Activated CD8-positive, alpha-beta memory T cell treated with anti-CD3 and anti-CD28 coated beads, Interleukin-2, amount 50 U/mL, for 24 hours (primary cell): ENCODE results near the gene CXCL16.

Experiments used
- DNase-seq: peaks from one replicate; pipeline ENCODE4 v3.0.0-alpha.2; 2020; ENCODE audit errors: extremely low read depth

CXCL16 gene

GRCh38 chr17:4750606-4751005 is 10.9 kb upstream of the CXCL16 start:
- DNase-seq = no peak

GRCh38 chr17:4748686-4749085 is 9.0 kb upstream of the CXCL16 start:
- DNase-seq = no peak

GRCh38 chr17:4747847-4748246 is 8.1 kb upstream of the CXCL16 start:
- DNase-seq = no peak

- no peak for DNase-seq
Measured at GRCh38 chr17:4744999-4745969, 5.6 kb upstream of the CXCL16 start.

- DNase-seq = no peak
Measured at GRCh38 chr17:4743898-4744297, 4.2 kb upstream of the CXCL16 start.

- no peak for DNase-seq
Measured at GRCh38 chr17:4743216-4743615, 3.5 kb upstream of the CXCL16 start.

GRCh38 chr17:4742629-4743028 is 2.9 kb upstream of the CXCL16 start:
- DNase-seq = no peak

GRCh38 chr17:4742133-4742532 is 2.4 kb upstream of the CXCL16 start:
- no peak for DNase-seq

GRCh38 chr17:4741544-4741943 is 1.8 kb upstream of the CXCL16 start:
- DNase-seq = no peak

- no peak for DNase-seq
Measured at GRCh38 chr17:4740584-4740983, 856 bp upstream of the CXCL16 start.

- DNase-seq = no peak
Measured at GRCh38 chr17:4740025-4740351, 260 bp upstream of the CXCL16 start.

- no peak for DNase-seq
Measured at GRCh38 chr17:4738136-4739121, 1.3 kb downstream of the CXCL16 start.

GRCh38 chr17:4735876-4736651 is 3.7 kb downstream of the CXCL16 start:
- no peak for DNase-seq

GRCh38 chr17:4734857-4735475 is 4.8 kb downstream of the CXCL16 start:
- DNase-seq = no peak

- no peak for DNase-seq
Measured at GRCh38 chr17:4733073-4733531, 6.6 kb downstream of the CXCL16 start.

- DNase-seq = no peak
Measured at GRCh38 chr17:4728124-4728523, 11.6 kb downstream of the CXCL16 start.

GRCh38 chr17:4725646-4726310 is 13.9 kb downstream of the CXCL16 start:
- DNase-seq = no peak

- DNase-seq = no peak
Measured at GRCh38 chr17:4724650-4725049, 15.1 kb downstream of the CXCL16 start.

GRCh38 chr17:4722678-4723240 is 17.0 kb downstream of the CXCL16 start:
- no peak for DNase-seq
